MM.1S (cell line): ENCODE measurements around the gene GDF7.

Experiments used
- DNase-seq: peaks from one replicate; pipeline ENCODE4 v3.0.0-alpha.2; 2015
- H2AFZ ChIP-seq: fragments of 300-600 bp; sonication (generic); 2 replicates; pipeline ENCODE4 v1.6.0; 2016; ENCODE audit warnings: antibody characterized with exemption, low read length
- H3F3A ChIP-seq: fragments of 300-600 bp; sonication (generic); 2 replicates; pipeline ENCODE4 v1.6.1; 2016; ENCODE audit warnings: mild to moderate bottlenecking, antibody characterized with exemption, low read length, moderate library complexity, mixed read lengths; ENCODE audit not compliant: insufficient read depth
- H3K27ac ChIP-seq: fragments of 300-600 bp; sonication (generic); 2 replicates; pipeline ENCODE4 v1.5.1; 2016; ENCODE audit warnings: mild to moderate bottlenecking, low read length
- H3K27me3 ChIP-seq: fragments of 300-600 bp; sonication (generic); replicated peaks from 2 replicates; pipeline ENCODE4 v1.6.0; 2016; ENCODE audit warnings: low read length; ENCODE audit not compliant: insufficient read depth
- H3K36me3 ChIP-seq: fragments of 300-600 bp; sonication (generic); replicated peaks from 2 replicates; pipeline ENCODE4 v1.6.1; 2016; ENCODE audit warnings: mild to moderate bottlenecking, low read length, mixed read lengths; ENCODE audit not compliant: insufficient read depth
- H3K4me1 ChIP-seq: fragments of 300-600 bp; sonication (generic); 2 replicates; pipeline ENCODE4 v1.6.1; 2016; ENCODE audit warnings: low read length, mixed read lengths
- H3K4me2 ChIP-seq: fragments of 300-600 bp; sonication (generic); 2 replicates; pipeline ENCODE4 v1.6.0; 2016; ENCODE audit warnings: low read depth, low read length
- H3K4me3 ChIP-seq: fragments of 300-600 bp; sonication (generic); 2 replicates; pipeline ENCODE4 v1.5.1; 2016; ENCODE audit warnings: low read length, mixed read lengths
- H3K79me2 ChIP-seq: fragments of 300-600 bp; sonication (generic); 2 replicates; pipeline ENCODE4 v1.6.1; 2016; ENCODE audit warnings: mixed run types, low read length, mixed read lengths
- H3K9ac ChIP-seq: fragments of 300-600 bp; sonication (generic); 2 replicates; pipeline ENCODE4 v1.6.1; 2016; ENCODE audit warnings: low read length, mixed read lengths
- H3K9me2 ChIP-seq: fragments of 300-600 bp; sonication (generic); replicated peaks from 2 replicates; pipeline ENCODE4 v1.6.1; 2016; ENCODE audit warnings: mild to moderate bottlenecking, low read length, mixed read lengths; ENCODE audit not compliant: insufficient read depth
- H3K9me3 ChIP-seq: fragments of 300-600 bp; sonication (generic); replicated peaks from 2 replicates; pipeline ENCODE4 v1.6.1; 2016; ENCODE audit warnings: mild to moderate bottlenecking, low read length, mixed read lengths; ENCODE audit not compliant: insufficient read depth
- H4K20me1 ChIP-seq: fragments of 300-600 bp; sonication (generic); 2 replicates; pipeline ENCODE4 v1.6.1; 2016; ENCODE audit warnings: mild to moderate bottlenecking, low read length, moderate library complexity, mixed read lengths; ENCODE audit not compliant: insufficient read depth
- EZH2 ChIP-seq: fragments of 300-600 bp; sonication (generic); optimal IDR thresholded peaks from 2 replicates; pipeline ENCODE3; 2017; ENCODE audit warnings: low read depth, mild to moderate bottlenecking, antibody characterized with exemption, low read length, mixed read lengths
- EZH2phosphoT487 ChIP-seq: fragments of 300-600 bp; sonication (generic); IDR thresholded peaks from 2 replicates; pipeline ENCODE4 v1.6.1; 2018; ENCODE audit warnings: antibody characterized with exemption, low read length
- TF ChIP-seq, protein P1 (sequence below): fragments of 300-600 bp; sonication (generic); IDR thresholded peaks from 2 replicates; pipeline ENCODE4 v1.5.1; 2016; ENCODE audit warnings: antibody characterized with exemption, low read length, mixed read lengths

Gene GDF7

DNA sequence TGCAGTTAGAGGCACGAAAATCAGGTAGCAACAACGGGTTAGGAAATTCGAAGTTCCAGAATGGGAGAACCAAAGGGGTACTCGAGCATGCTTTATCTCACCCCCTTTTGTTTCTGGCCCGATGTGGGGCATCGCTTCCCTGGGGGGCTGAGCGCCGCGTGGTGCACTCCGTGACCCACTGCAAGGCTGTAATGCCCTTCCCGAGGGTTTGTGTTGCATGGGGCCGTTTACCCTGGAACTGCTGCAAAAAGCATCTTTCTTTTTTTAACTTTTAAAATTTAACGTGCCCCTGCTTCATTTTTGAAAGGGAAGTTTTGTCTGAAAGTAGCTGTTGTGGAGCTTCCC is 4.8 kb downstream of the GDF7 start:
- Histone ChIP-seq H3K9me3 (no peaks in the 10 kb centered on the region), H3K4me2 (no peak overlapping the region), H3K36me3 (no peaks in the 10 kb centered on the region), H3K27me3 (peaks cover 7% of the 10 kb centered on the region), H3K4me1 (peaks cover 21% of the 10 kb centered on the region), H3K79me2 (no peaks in the 10 kb centered on the region), H2AFZ (no peak overlapping the region), H3K9ac (no peak overlapping the region), H3K4me3 (no peak overlapping the region), H4K20me1 (no peaks in the 10 kb centered on the region), H3F3A (peaks cover 13% of the 10 kb centered on the region), H3K9me2 (no peaks in the 10 kb centered on the region), H3K27ac (no peak overlapping the region)
- no peak for TF ChIP-seq EZH2phosphoT487
- no peak for DNase-seq

DNA sequence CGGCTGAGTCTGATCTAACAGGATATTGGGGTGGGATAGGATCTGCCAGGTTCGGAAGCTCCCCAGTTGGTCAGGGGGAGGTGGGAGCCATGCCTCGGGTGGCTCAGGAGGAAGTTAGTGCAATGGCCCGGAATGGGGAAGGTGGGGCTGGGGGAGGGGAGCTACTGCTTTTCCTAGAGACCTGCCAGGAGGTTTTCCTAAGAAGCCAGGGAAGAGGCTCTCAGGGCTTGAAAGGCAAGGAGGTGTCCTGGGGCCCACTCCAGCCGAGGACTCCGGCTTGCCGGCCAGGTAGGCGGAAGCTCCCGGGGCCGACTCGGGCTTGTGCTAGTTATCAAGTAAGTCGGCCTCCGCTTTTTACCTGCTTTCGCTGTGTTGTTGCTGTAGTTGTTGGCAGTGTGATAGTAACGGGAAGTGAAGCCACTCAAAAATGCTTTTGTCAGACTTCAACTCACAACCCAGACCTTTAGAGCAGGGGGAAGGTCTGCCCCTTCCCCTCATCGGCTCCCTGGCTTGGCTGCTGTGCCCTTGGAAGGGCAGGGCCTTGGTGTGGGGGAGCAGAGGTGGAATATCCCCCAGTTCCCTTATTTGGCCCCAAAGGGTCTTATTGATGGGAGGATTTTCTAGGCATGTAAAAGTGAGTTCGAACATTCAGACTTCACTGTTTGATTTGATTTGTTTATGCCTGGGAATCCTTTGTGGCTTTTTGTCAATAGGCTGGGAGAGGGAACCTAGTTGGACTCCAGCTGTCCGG is 5.4 kb downstream of the GDF7 start:
- Histone ChIP-seq H3F3A (peaks cover 19% of the 10 kb centered on the region), H2AFZ (no peak overlapping the region), H3K79me2 (no peaks in the 10 kb centered on the region), H3K27me3 (peaks cover 5% of the 10 kb centered on the region; the same call in 1 of the 2 replicates), H3K4me3 (no peak overlapping the region), H3K27ac (no peak overlapping the region), H4K20me1 (no peaks in the 10 kb centered on the region), H3K36me3 (no peaks in the 10 kb centered on the region), H3K9me2 (no peaks in the 10 kb centered on the region), H3K9me3 (no peaks in the 10 kb centered on the region), H3K4me1 (peaks cover 26% of the 10 kb centered on the region), H3K4me2 (no peak overlapping the region), H3K9ac (no peak overlapping the region)
- TF ChIP-seq EZH2phosphoT487 (no peak), EZH2 (no peak)
- TF ChIP-seq, protein P1, sequence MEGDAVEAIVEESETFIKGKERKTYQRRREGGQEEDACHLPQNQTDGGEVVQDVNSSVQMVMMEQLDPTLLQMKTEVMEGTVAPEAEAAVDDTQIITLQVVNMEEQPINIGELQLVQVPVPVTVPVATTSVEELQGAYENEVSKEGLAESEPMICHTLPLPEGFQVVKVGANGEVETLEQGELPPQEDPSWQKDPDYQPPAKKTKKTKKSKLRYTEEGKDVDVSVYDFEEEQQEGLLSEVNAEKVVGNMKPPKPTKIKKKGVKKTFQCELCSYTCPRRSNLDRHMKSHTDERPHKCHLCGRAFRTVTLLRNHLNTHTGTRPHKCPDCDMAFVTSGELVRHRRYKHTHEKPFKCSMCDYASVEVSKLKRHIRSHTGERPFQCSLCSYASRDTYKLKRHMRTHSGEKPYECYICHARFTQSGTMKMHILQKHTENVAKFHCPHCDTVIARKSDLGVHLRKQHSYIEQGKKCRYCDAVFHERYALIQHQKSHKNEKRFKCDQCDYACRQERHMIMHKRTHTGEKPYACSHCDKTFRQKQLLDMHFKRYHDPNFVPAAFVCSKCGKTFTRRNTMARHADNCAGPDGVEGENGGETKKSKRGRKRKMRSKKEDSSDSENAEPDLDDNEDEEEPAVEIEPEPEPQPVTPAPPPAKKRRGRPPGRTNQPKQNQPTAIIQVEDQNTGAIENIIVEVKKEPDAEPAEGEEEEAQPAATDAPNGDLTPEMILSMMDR: no peak
- no peak for DNase-seq

DNA sequence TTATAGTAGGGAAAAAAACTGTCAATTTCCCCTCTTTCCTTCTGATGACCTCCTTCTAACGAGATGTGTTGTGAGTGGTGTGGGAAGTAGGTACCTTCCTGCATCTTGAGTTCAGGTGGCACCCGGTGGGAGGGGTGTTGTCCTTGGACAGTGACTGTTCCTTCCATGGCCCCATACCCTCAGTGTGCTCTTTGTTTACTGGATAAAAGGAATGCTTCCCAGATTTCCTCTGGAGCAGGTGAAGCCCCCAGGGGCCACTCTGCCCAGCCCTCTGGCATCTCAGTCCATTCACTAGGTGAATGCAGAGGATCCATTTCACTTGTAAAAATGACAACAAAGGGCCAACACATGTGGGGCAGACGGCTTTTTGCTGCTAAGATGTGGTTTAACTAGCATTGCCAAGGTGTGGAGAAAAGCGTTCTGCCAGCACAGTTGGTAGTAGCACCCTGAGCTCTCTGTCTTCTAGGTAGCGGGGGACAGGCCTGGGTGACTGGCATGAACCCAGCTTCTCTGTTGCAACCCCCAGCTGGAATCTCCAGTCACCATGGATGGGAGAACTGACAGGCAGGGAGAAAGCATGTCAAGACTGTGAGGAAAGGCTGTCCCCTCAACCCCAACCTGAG is 6.9 kb downstream of the GDF7 start:
- Histone ChIP-seq H3K27ac (no peak overlapping the region), H3K4me2 (no peak overlapping the region), H3K79me2 (no peaks in the 10 kb centered on the region), H3K9ac (no peak overlapping the region), H3K27me3 (no peaks in the 10 kb centered on the region), H2AFZ (no peak overlapping the region), H3K9me3 (no peaks in the 10 kb centered on the region), H3K36me3 (no peaks in the 10 kb centered on the region), H3K4me3 (no peak overlapping the region), H3K9me2 (no peaks in the 10 kb centered on the region), H3K4me1 (peaks cover 40% of the 10 kb centered on the region), H3F3A (peaks cover 34% of the 10 kb centered on the region), H4K20me1 (no peaks in the 10 kb centered on the region)
- no peak for TF ChIP-seq EZH2phosphoT487
- TF ChIP-seq, protein P1: no peak
- TF ChIP-seq EZH2: no peak
- DNase-seq: no peak
